Activated T-helper 17 cell treated with anti-CD3 and anti-CD28 coated beads, Interleukin-2, amount 50 U/mL, for 72 hours (primary cell): Measurements from ENCODE around the gene DEPP1. TPM values are rescaled to one million over a fixed set of nuclear protein-coding genes. Genes with fewer than 3 reads are reported as not detected.

Source experiments
- ATAC-seq: fragments of 150-1000 bp; cut with Tn5 transposase; replicated peaks from 2 replicates; pipeline ENCODE4 v1.10.0; 2021; ENCODE audit warnings: mild to moderate bottlenecking, moderate library complexity
- H3K27ac Mint-ChIP-seq: one replicate; pipeline ENCODE4 v1.8.0; 2022; ENCODE audit warnings: mixed read lengths
- H3K27me3 Mint-ChIP-seq: one replicate; pipeline ENCODE4 v1.8.0; 2022; ENCODE audit warnings: mixed read lengths
- H3K36me3 Mint-ChIP-seq: one replicate; pipeline ENCODE4 v1.8.0; 2022; ENCODE audit warnings: low read depth, mild to moderate bottlenecking, mixed read lengths
- H3K4me1 Mint-ChIP-seq: one replicate; pipeline ENCODE4 v1.8.0; 2022; ENCODE audit warnings: mixed read lengths
- H3K4me3 Mint-ChIP-seq: one replicate; pipeline ENCODE4 v1.8.0; 2022; ENCODE audit warnings: mild to moderate bottlenecking, mixed read lengths
- H3K9me3 Mint-ChIP-seq: one replicate; pipeline ENCODE4 v1.8.0; 2022; ENCODE audit warnings: mixed read lengths
- total RNA-seq, 2 donors: library from RNA; stranded (reverse); gene quantifications; one replicate each; pipeline ENCODE4 v1.2.3, GENCODE V29; 2022

The DEPP1 gene
- total RNA-seq, 2 donors from 2014 or later = 0.73 to 2.0 TPM

DNA sequence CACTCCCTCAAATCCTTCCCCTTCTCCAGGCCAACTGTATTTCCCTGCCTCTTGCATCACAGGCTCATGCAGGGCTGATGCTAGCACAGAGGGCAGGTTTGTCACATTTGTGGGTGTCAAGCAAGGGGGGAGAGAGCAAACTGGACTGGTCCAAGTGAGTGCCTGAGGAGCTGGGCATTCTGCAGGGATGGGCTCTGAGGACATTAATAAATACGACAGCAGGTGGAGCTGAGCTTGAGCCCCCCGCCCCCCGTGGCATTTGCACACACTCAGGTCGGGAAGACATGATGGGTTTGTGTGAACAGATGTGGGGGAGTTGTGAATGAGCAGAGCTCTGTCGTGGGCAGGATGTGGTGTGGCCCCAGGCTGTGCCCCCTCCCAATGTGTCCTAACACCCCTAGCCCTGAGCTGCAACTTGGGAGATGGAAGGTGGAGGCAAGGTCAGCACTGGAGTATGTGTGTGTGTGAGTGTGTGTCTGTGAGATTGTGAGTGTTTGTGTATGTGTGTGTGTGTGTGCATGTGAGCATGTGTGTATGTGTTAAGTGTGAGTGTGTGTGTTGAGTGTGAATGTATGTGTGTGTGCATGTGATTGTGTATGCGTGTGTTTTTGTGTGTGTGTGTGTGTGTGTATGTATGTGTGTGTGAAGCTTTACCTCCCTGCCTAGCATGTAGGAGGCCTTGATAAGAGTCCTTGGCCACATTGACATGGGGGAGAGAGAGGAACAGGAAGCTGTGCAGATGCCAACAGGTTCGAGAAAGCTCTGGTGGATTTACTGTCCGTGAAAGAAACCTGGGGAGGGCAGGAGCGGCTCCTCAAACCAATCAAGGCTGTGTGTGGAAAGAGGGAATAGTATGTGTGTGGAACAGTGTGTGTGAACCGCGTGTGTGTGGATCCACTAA lies 9.9 kb downstream of the DEPP1 start:
- Mint-ChIP-seq H3K9me3 (no peaks in the 10 kb centered on the region), H3K27me3 (no peaks in the 10 kb centered on the region), H3K36me3 (no peaks in the 10 kb centered on the region), H3K4me1 (peaks cover 16% of the 10 kb centered on the region), H3K27ac (peak overlapping the region; percentile 2), H3K4me3 (no peak overlapping the region)
- peak; percentile 18 for ATAC-seq

DNA sequence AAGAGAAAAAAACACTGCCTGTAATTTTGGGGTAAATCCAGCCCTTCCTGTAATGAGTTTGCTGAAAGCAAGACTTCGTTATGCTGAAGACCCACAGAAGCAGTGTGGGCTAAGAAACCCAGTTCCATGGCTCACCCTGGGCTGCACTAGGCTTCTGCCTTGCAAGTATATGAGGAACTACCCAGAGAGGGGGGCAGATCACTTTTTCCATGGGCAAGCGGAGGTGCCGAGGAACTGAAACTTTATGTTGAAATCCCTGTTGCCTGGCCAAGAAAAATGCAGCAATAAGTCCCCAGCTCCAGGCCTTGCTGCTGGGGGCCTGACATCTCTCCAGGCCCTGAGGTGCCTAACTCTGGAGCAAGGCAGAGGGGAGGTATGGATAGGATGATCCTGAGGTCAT lies 10.5 kb downstream of the DEPP1 start:
- Mint-ChIP-seq H3K27ac (no peak overlapping the region), H3K4me3 (peak overlapping the region; percentile 10), H3K27me3 (no peaks in the 10 kb centered on the region), H3K4me1 (peaks cover 16% of the 10 kb centered on the region), H3K36me3 (no peaks in the 10 kb centered on the region), H3K9me3 (no peaks in the 10 kb centered on the region)
- ATAC-seq = peak; percentile 16

DNA sequence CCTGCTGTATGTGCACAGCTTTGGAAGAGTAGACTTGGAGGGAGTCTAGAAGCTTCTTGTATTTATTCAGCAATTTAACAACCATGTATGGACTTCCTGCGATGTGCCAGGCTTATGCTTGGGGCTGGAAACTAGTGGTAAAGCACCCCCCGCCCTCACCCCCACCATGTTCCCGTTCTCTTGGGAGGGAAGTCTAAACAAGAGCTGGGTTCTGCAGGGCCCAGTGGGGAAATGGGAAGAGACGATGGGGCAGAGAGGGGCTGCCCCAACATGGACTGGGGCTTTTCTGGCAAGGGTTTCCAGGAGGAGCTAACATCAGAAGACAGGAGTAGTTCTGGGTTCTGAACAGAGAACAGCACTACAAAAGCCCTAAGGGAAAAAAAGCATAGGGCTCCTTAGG lies 11.0 kb downstream of the DEPP1 start:
- H3K9me3 Mint-ChIP-seq = no peaks in the 10 kb centered on the region
- no peaks in the 10 kb centered on the region for H3K36me3 Mint-ChIP-seq
- ATAC-seq = peak; percentile 19
- H3K4me1 Mint-ChIP-seq = peaks cover 16% of the 10 kb centered on the region
- H3K27me3 Mint-ChIP-seq = no peaks in the 10 kb centered on the region
- H3K27ac Mint-ChIP-seq = no peak overlapping the region
- H3K4me3 Mint-ChIP-seq = peak overlapping the region; percentile 10

- H3K4me1 Mint-ChIP-seq = peaks cover 16% of the 10 kb centered on the region
- H3K9me3 Mint-ChIP-seq = no peaks in the 10 kb centered on the region
- no peak overlapping the region for H3K27ac Mint-ChIP-seq
- no peaks in the 10 kb centered on the region for H3K36me3 Mint-ChIP-seq
- no peaks in the 10 kb centered on the region for H3K27me3 Mint-ChIP-seq
- ATAC-seq = no peak
- H3K4me3 Mint-ChIP-seq = peak overlapping the region; percentile 19
These were observed 11.6 kb downstream of the DEPP1 start for GRCh38 chr10:44966816-44967509.

DNA sequence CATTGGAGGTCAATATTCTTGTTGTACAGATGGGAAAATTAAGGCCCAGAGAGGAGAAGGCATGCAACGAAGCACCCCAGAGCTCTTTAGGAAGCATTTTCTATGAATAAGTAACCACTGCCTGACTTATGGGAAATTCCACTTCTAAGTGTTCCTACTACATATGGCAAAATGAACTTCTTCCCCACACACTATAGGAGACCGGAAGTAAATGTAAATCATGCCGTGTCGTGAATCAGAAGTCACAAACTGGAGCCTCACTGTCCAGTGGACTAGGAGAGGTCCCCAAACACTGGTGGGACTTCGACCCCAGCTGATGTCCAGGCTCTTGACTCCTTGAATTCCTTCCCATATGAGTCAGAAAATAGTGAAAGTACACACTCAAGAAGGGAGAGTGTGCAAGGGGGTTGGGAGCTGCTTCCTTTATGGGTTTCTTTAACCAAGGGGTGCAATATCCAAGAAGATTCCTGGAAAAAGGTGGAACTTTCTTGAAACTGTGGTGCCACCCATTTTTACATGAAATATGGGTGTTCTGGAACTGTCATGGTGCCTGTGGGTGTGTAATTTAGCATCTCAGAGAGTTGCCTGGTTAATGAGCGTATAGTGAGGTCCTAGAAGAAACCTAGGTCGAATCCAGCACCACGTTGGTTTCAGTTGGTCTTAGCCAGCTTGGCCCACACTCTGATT lies 12.3 kb downstream of the DEPP1 start:
- no peaks in the 10 kb centered on the region for H3K36me3 Mint-ChIP-seq
- ATAC-seq = peak; percentile 61
- H3K27me3 Mint-ChIP-seq = no peaks in the 10 kb centered on the region

GRCh38 chr10:44965651-44966097 lies 12.9 kb downstream of the DEPP1 start:
- Mint-ChIP-seq H3K27me3 (no peaks in the 10 kb centered on the region), H3K27ac (peak overlapping the region; percentile 34), H3K9me3 (no peaks in the 10 kb centered on the region), H3K36me3 (no peaks in the 10 kb centered on the region), H3K4me1 (peaks cover 16% of the 10 kb centered on the region), H3K4me3 (peak overlapping the region; percentile 19)
- peak; percentile 60 for ATAC-seq

More for the DNA sequence above, 12.3 kb downstream of the DEPP1 start:
- peak overlapping the region; percentile 34 for H3K27ac Mint-ChIP-seq
- peak overlapping the region; percentile 19 for H3K4me3 Mint-ChIP-seq
- no peaks in the 10 kb centered on the region for H3K9me3 Mint-ChIP-seq
- H3K4me1 Mint-ChIP-seq = peaks cover 16% of the 10 kb centered on the region

GRCh38 chr10:44965104-44965503 lies 13.5 kb downstream of the DEPP1 start:
- no peak overlapping the region for H3K27ac Mint-ChIP-seq
- no peaks in the 10 kb centered on the region for H3K36me3 Mint-ChIP-seq
- no peaks in the 10 kb centered on the region for H3K27me3 Mint-ChIP-seq
- H3K9me3 Mint-ChIP-seq = no peaks in the 10 kb centered on the region
- ATAC-seq = no peak
- no peak overlapping the region for H3K4me3 Mint-ChIP-seq
- peaks cover 16% of the 10 kb centered on the region for H3K4me1 Mint-ChIP-seq

- Mint-ChIP-seq H3K36me3 (no peaks in the 10 kb centered on the region), H3K9me3 (no peaks in the 10 kb centered on the region), H3K4me1 (peaks cover 14% of the 10 kb centered on the region), H3K27me3 (no peaks in the 10 kb centered on the region), H3K4me3 (no peak overlapping the region), H3K27ac (no peak overlapping the region)
- no peak for ATAC-seq
These were observed 14.6 kb downstream of the DEPP1 start for GRCh38 chr10:44963772-44964633.

DNA sequence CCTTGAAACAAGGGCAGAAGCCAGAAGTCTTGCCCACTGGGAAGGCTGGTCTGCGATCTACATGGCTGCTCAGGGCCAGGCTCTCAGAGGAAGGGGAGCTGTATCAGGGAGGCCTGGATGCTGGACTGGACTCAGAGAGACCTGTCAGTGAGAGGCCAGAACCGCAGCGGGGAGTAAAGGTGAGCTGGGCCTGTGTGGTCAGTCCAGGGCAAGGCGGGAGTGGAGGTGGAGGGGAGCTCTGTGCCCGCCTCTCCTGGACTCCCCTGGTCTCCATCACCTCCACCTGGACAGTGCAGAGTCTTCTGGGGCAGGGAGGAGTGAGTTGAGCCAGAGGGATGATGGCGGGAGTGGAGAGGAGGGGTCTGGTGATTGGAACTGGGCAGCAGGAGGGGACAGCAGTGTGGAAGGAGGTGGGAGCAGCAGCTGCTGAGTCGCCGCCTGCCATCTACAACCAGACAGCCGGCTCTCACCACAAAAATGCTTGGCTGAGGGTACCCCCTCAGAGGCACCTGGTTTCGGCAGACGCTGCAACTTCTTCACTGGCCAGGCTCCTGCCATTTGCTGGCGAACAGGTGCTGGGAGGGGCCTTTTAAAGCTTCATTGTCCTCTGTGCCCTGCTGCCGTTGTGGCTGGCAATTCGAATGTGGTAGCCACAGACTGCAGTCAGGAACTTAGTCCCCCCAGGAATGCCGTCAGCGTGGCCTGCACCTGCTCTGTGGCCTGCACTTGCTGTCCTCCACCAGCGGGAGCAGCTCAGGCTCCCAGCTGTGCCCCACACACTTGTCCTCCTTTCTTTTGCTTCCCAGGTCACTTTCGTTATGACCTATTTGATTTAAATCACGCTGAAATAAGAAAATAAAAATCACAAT lies 15.5 kb downstream of the DEPP1 start:
- Mint-ChIP-seq H3K4me1 (peaks cover 14% of the 10 kb centered on the region), H3K9me3 (no peaks in the 10 kb centered on the region), H3K27me3 (no peaks in the 10 kb centered on the region), H3K36me3 (no peaks in the 10 kb centered on the region), H3K27ac (peak overlapping the region; percentile 17), H3K4me3 (no peak overlapping the region)
- ATAC-seq = no peak

GRCh38 chr10:44961931-44962750 lies 16.5 kb downstream of the DEPP1 start:
- Mint-ChIP-seq H3K9me3 (no peaks in the 10 kb centered on the region), H3K36me3 (no peaks in the 10 kb centered on the region), H3K27me3 (no peaks in the 10 kb centered on the region), H3K4me3 (no peak overlapping the region), H3K4me1 (peaks cover 14% of the 10 kb centered on the region), H3K27ac (peak overlapping the region; percentile 17)
- no peak for ATAC-seq

DNA sequence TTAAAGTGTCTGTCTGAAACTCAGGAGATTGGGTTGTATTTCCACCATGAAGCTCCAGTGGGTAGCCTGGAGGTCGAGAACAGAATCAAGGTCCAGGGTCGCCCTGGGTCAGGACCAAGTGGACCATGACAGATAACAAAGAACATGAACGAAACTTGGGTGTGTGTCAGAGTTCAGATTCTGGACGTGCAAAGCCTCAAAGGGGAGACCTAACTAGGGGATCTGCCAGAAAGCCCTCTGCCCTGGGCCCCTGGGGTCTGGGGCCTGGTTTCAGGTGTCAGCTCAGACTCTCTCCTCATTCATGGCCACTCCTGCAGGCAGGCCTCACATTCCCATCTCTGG lies 17.4 kb downstream of the DEPP1 start:
- Mint-ChIP-seq H3K27ac (no peak overlapping the region), H3K4me1 (peaks cover 11% of the 10 kb centered on the region), H3K36me3 (no peaks in the 10 kb centered on the region), H3K9me3 (no peaks in the 10 kb centered on the region), H3K4me3 (no peak overlapping the region), H3K27me3 (no peaks in the 10 kb centered on the region)
- ATAC-seq = no peak

DNA sequence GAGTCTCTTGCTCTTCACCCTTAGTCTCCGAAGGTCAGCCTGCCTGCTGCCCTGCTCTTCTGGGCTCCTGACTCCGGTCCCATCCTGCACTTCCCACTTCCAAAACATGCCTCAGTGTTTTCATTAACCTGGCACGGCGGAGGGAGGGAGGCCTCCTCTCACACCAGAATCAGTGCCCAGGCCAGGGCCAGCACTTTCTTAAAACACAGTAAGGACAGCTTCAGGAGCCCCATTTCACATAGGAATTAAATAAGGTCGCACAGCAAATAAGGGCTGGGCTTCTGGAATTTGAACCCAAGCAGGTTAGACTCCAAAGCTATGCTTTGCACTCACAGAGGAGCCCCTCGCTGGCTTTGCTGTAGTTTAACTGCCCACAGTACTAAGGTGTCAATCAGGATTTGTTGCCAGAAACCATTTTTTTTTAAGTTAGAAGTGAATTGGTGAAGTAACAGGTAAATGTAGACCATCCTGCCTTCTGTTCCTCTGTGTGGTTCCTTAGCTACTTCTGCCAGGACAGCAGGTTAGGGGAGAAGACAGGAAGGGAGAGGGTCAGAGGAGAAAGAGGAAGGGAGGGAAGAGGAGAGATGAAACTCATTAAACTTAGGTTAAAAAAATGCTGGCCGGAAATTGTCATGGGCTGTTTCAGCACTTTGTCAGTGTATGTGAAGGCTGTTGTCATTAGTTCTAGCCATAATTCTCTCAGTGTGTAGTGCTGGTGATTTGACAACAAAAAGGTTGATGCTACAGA lies 18.0 kb downstream of the DEPP1 start:
- Mint-ChIP-seq H3K4me3 (peak overlapping the region; percentile 86), H3K4me1 (peaks cover 6% of the 10 kb centered on the region), H3K36me3 (no peaks in the 10 kb centered on the region), H3K27ac (no peak overlapping the region), H3K9me3 (no peaks in the 10 kb centered on the region), H3K27me3 (no peaks in the 10 kb centered on the region)
- ATAC-seq = no peak
